Endodermal cell (in vitro differentiated cells): Measurements from ENCODE around the gene LIN7C. TPM values are rescaled to one million over a fixed set of nuclear protein-coding genes. Genes with fewer than 3 reads are reported as not detected.

Source experiments
- DNase-seq: peaks from one replicate; pipeline ENCODE4 v3.0.0-alpha.2; 2017
- H3K27ac ChIP-seq: 2 replicates; pipeline ENCODE4 v1.5.1; 2013; ENCODE audit warnings: mild to moderate bottlenecking, low read depth, low read length, moderate library complexity
- H3K27me3 ChIP-seq: 2 replicates; pipeline ENCODE4 v1.6.1; 2013; ENCODE audit warnings: mild to moderate bottlenecking, low read length, moderate library complexity; ENCODE audit not compliant: insufficient read depth, control insufficient read depth, poor library complexity, severe bottlenecking
- H3K36me3 ChIP-seq: 2 replicates; pipeline ENCODE4 v1.7.0; 2013; ENCODE audit warnings: mild to moderate bottlenecking, low read length, moderate library complexity; ENCODE audit not compliant: control insufficient read depth, insufficient read depth
- H3K4me1 ChIP-seq: one replicate; pipeline ENCODE4 v1.7.0; 2013; ENCODE audit warnings: low read length; ENCODE audit not compliant: control insufficient read depth, insufficient read depth
- H3K4me3 ChIP-seq: 2 replicates; pipeline ENCODE4 v1.5.1; 2013; ENCODE audit warnings: mild to moderate bottlenecking, low read length, moderate library complexity
- H3K9ac ChIP-seq: 2 replicates; pipeline ENCODE4 v1.6.1; 2013; ENCODE audit warnings: mild to moderate bottlenecking, low read length, moderate library complexity; ENCODE audit not compliant: poor library complexity, severe bottlenecking; ENCODE audit errors: extremely low read depth
- H3K9me3 ChIP-seq: 2 replicates; pipeline ENCODE4 v1.6.1; 2013; ENCODE audit warnings: mild to moderate bottlenecking, low read length, moderate library complexity; ENCODE audit not compliant: control insufficient read depth
- H3K27ac Mint-ChIP-seq: 2 replicates; pipeline ENCODE4 v1.8.0; 2020; ENCODE audit warnings: mixed read lengths
- H3K27me3 Mint-ChIP-seq: 2 replicates; pipeline ENCODE4 v1.8.0; 2021; ENCODE audit warnings: mild to moderate bottlenecking, mixed read lengths; ENCODE audit not compliant: insufficient read depth
- H3K36me3 Mint-ChIP-seq: 2 replicates; pipeline ENCODE4 v1.8.0; 2020; ENCODE audit warnings: low read depth, mixed read lengths
- H3K4me1 Mint-ChIP-seq: 2 replicates; pipeline ENCODE4 v1.8.0; 2020; ENCODE audit warnings: mixed read lengths
- H3K4me3 Mint-ChIP-seq: 2 replicates; pipeline ENCODE4 v1.8.0; 2020; ENCODE audit warnings: mild to moderate bottlenecking, moderate library complexity, mixed read lengths
- H3K9me3 Mint-ChIP-seq: 2 replicates; pipeline ENCODE4 v1.8.0; 2020; ENCODE audit warnings: mild to moderate bottlenecking, mixed read lengths
- WGBS, 2 experiments: methylation state at CpG; one replicate each; pipeline versions ENCODE4 v1.1.5 to v1.1.7; 2013; ENCODE audit warnings: missing lambda C conversion rate in 2 of 2, mixed read lengths in 1 of 2; ENCODE audit not compliant: insufficient coverage in 1 of 2, insufficient read length in 1 of 2; 5-methylcytosine and 5-hydroxymethylcytosine counted together
- total RNA-seq, 2 donors: library from RNA; stranded (reverse); fragmentation: NEBNext Ultra II Directional in 1 of 2; extraction: Animal tissue kit (Norgen Biotek cat#: 25700) in 1 of 2; gene quantifications; 2 replicates in 1 of 2; 3 replicates in 1 of 2; pipeline ENCODE4 v1.2.1, GENCODE V29; 2021
- TF ChIP-seq, protein P1 (sequence below): fragments of 200-600 bp; sonication (generic); conservative IDR thresholded peaks from 2 replicates; pipeline ENCODE4 v1.5.0; 2021; ENCODE audit warnings: antibody characterized with exemption, mild to moderate bottlenecking

The LIN7C gene
- total RNA-seq, 2 donors from 2014 or later = 28.3 to 39.6 TPM

DNA sequence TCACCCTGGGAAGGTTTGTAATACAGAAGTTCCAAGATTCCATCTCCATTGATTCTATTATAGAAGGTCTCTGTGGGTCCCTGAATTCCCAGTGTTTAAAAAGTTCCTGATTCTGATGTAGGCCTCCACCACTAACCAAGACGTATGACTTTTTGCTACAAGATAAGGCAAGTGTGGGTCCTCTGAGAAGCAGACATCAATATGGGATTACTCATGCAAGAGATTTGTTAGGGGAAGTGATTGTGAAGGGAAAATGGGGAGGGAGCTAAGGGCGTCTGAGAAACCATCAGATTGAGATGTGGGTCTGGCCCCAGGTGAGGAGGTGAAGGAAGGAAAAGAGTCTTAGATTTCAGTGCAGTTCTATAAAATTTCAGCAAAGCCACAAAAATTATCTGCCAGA is 23.8 kb downstream of the LIN7C start:
- no peaks in the 10 kb centered on the region for H3K9me3 Mint-ChIP-seq
- DNase-seq = no peak
- Histone ChIP-seq H3K27ac (no peak overlapping the region), H3K9ac (no peak overlapping the region), H3K9me3 (no peaks in the 10 kb centered on the region), H3K36me3 (no peaks in the 10 kb centered on the region), H3K27me3 (no peaks in the 10 kb centered on the region), H3K4me3 (no peak overlapping the region), H3K4me1 (no peaks in the 10 kb centered on the region)
- H3K4me1 Mint-ChIP-seq = peaks cover 7% of the 10 kb centered on the region
- 75 to 78% methylated on average over 1 to 2 of the region's 2 CpGs for WGBS, 2 experiments
- TF ChIP-seq, protein P1, sequence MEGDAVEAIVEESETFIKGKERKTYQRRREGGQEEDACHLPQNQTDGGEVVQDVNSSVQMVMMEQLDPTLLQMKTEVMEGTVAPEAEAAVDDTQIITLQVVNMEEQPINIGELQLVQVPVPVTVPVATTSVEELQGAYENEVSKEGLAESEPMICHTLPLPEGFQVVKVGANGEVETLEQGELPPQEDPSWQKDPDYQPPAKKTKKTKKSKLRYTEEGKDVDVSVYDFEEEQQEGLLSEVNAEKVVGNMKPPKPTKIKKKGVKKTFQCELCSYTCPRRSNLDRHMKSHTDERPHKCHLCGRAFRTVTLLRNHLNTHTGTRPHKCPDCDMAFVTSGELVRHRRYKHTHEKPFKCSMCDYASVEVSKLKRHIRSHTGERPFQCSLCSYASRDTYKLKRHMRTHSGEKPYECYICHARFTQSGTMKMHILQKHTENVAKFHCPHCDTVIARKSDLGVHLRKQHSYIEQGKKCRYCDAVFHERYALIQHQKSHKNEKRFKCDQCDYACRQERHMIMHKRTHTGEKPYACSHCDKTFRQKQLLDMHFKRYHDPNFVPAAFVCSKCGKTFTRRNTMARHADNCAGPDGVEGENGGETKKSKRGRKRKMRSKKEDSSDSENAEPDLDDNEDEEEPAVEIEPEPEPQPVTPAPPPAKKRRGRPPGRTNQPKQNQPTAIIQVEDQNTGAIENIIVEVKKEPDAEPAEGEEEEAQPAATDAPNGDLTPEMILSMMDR = no peak
- no peak overlapping the region for H3K4me3 Mint-ChIP-seq
- no peaks in the 10 kb centered on the region for H3K36me3 Mint-ChIP-seq
- no peaks in the 10 kb centered on the region for H3K27me3 Mint-ChIP-seq
- no peak overlapping the region for H3K27ac Mint-ChIP-seq

DNA sequence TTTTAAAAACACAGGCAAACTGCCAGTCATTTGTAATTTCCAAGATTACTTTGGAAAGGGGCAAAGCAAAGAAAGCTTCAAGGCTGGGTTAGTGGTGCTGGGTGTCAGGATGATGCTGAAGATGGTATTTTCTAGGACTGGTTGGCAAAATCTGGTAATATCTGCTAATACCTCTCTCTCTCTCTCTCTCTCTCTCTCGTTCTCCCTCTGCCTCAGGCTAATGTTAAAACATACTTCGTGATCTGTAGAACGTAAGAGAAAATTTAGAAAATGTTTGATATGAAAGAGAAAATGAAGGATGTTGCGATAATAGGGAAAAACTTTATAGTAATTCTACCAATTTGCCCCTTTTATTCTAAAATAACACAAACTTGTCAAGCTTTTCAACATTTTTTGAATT is 24.6 kb downstream of the LIN7C start:
- no peak for DNase-seq
- Mint-ChIP-seq H3K9me3 (no peaks in the 10 kb centered on the region), H3K36me3 (no peaks in the 10 kb centered on the region), H3K27me3 (no peaks in the 10 kb centered on the region), H3K27ac (no peak overlapping the region), H3K4me1 (peaks cover 7% of the 10 kb centered on the region), H3K4me3 (no peak overlapping the region)
- Histone ChIP-seq H3K9me3 (no peaks in the 10 kb centered on the region), H3K27me3 (no peaks in the 10 kb centered on the region), H3K4me3 (no peak overlapping the region), H3K4me1 (no peaks in the 10 kb centered on the region), H3K9ac (no peak overlapping the region), H3K36me3 (no peaks in the 10 kb centered on the region), H3K27ac (no peak overlapping the region)
- 100% methylated on average over 1 of the region's 4 CpGs; no CpG with 5 or more reads in 1 of the 2 experiments for WGBS, 2 experiments
- TF ChIP-seq, protein P1 = no peak

DNA sequence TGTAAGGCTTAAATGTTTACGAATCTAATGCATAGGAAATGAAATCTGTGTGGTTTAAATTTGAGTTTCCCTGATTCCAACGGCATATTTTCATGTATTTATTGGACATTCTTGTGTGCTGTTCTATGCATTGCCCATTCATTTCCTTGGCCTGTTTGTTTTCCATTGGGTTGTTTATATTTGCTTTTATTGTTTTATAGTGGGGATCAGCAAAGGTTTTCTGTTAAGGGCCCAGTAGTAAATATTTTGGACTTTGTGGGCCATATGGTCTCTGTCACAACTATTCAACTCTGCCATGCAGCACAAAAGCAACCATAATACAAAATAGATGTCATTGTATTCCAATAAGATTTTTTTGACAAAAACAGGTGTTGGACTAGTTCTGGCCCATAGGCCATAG is 28.7 kb downstream of the LIN7C start:
- H3K4me1 Mint-ChIP-seq = peaks cover 10% of the 10 kb centered on the region
- H3K27me3 ChIP-seq = no peaks in the 10 kb centered on the region
- H3K27ac Mint-ChIP-seq = no peak overlapping the region
- TF ChIP-seq, protein P1 = no peak
- H3K27me3 Mint-ChIP-seq = no peaks in the 10 kb centered on the region
- WGBS, 2 experiments = 90 to 100% methylated on average over 2 of the region's 2 CpGs
- H3K4me3 ChIP-seq = no peak overlapping the region
- no peak for DNase-seq
- no peak overlapping the region for H3K9ac ChIP-seq
- H3K36me3 Mint-ChIP-seq = no peaks in the 10 kb centered on the region
- H3K4me1 ChIP-seq = peaks cover 3% of the 10 kb centered on the region
- no peak overlapping the region for H3K27ac ChIP-seq
- H3K4me3 Mint-ChIP-seq = no peak overlapping the region
- H3K9me3 ChIP-seq = no peaks in the 10 kb centered on the region
- H3K9me3 Mint-ChIP-seq = no peaks in the 10 kb centered on the region
- H3K36me3 ChIP-seq = no peaks in the 10 kb centered on the region
